Small intestine (tissue), 7 donors: ENCODE measurements around the gene NCAPD2. TPM values are rescaled to one million over a fixed set of nuclear protein-coding genes. Genes with fewer than 3 reads are reported as not detected.

Experiments used
- DNase-seq, 2 donors: peaks; one replicate each; pipeline versions ENCODE4 v3.0.0 to v3.0.0-alpha.2; 2013
- FAIRE-seq: peaks from 2 replicates; lab custom pipeline; 2012; peaks lifted over from hg19 to GRCh38; lab: Jason Lieb, UNC
- H3K27ac ChIP-seq, 3 donors: one replicate each; pipeline ENCODE4 v1.5.1; 2013; ENCODE audit warnings: low read length in 2 of 3, mild to moderate bottlenecking in 2 of 3, control low read depth in 1 of 3, inconsistent platforms in 1 of 3, low read depth in 1 of 3, moderate library complexity in 1 of 3
- H3K27me3 ChIP-seq, 3 donors: one replicate each; pipeline ENCODE4 v1.6.1; 2013; ENCODE audit warnings: low read length in 3 of 3, inconsistent platforms in 1 of 3; ENCODE audit not compliant: control insufficient read depth in 3 of 3, insufficient read depth in 3 of 3
- H3K36me3 ChIP-seq, 3 donors: one replicate each; pipeline ENCODE4 v1.6.1; 2013; ENCODE audit warnings: low read length in 3 of 3, inconsistent platforms in 1 of 3, low read depth in 1 of 3, mild to moderate bottlenecking in 1 of 3, moderate library complexity in 1 of 3; ENCODE audit not compliant: control insufficient read depth in 3 of 3, insufficient read depth in 2 of 3
- H3K4me1 ChIP-seq, 3 donors: one replicate each; pipeline ENCODE4 v1.6.1; 2013; ENCODE audit warnings: low read length in 2 of 3, inconsistent platforms in 1 of 3, low read depth in 1 of 3, mild to moderate bottlenecking in 1 of 3, moderate library complexity in 1 of 3; ENCODE audit not compliant: control insufficient read depth in 3 of 3, insufficient read depth in 2 of 3
- H3K4me3 ChIP-seq, 3 donors: one replicate each; pipeline ENCODE4 v1.5.1; 2013; ENCODE audit warnings: low read length in 3 of 3, control low read depth in 1 of 3, inconsistent platforms in 1 of 3, low read depth in 1 of 3, mild to moderate bottlenecking in 1 of 3, moderate library complexity in 1 of 3
- H3K9me3 ChIP-seq, 2 donors: one replicate each; pipeline ENCODE4 v1.6.1; 2013; ENCODE audit warnings: low read depth in 1 of 2, low read length in 1 of 2; ENCODE audit not compliant: control insufficient read depth in 2 of 2, insufficient read depth in 1 of 2
- whole genome bisulfite sequencing, 3 donors: extraction: QIAGEN DNeasy Blood & Tissue Kit; methylation state at CpG; one replicate each; pipeline ENCODE4 v1.1.7; 2013; 5-methylcytosine and 5-hydroxymethylcytosine counted together
- polyA plus RNA-seq, 4 donors: library from polyadenylated mRNA; stranded (reverse) in 3 of 4; unstranded in 1 of 4; fragments of 200-250 nt in 3 of 4; fragments of 120-200 nt in 1 of 4; gene quantifications; one replicate each; pipeline versions ENCODE4 v1.2.1 to v1.2.3, GENCODE V29; 2013
- donor health status: healthy with polysubstance abuse.
- donor health status: control.
- donor health status: control.
- donor health status: Bipolar disorder and iron deficiency.
- donor health status: healthy.

NCAPD2 gene
- polyA plus RNA-seq, 4 donors: 6.5 to 39.1 (median 22.1) TPM

- Histone ChIP-seq H3K4me3 (peak overlapping the region; percentile 70 to 80 (median 75)), H3K27ac (peak overlapping the region; percentile 92 to 96 (median 94)), H3K27me3 (no peaks in the 10 kb centered on the region), H3K9me3 (no peaks in the 10 kb centered on the region), H3K36me3 (peaks cover 4 to 40% (median 14%) of the 10 kb centered on the region in 3 donors), H3K4me1 (peaks cover 0 to 18% (median 4%) of the 10 kb centered on the region in 3 donors)
- peak; percentile 65 to 74 for DNase-seq
- FAIRE-seq: no peak
- 0 to 4% (median 3%) methylated on average over 9 of the region's 9 CpGs for WGBS, 3 donors
These were observed 41.5 kb upstream of the NCAPD2 start for GRCh38 chr12:6452245-6452943.

- FAIRE-seq: no peak
- H3K4me3 ChIP-seq: peak overlapping the region in 2 of 3 donors; percentile 70 to 75
- H3K27ac ChIP-seq: peak overlapping the region; percentile 92 to 96 (median 94)
- peaks cover 4 to 44% (median 19%) of the 10 kb centered on the region in 3 donors for H3K36me3 ChIP-seq
- 14 to 37% (median 26%) methylated on average over 17 of the region's 17 CpGs for WGBS, 3 donors
- no peaks in the 10 kb centered on the region for H3K27me3 ChIP-seq
- H3K4me1 ChIP-seq: peaks cover 0 to 18% (median 4%) of the 10 kb centered on the region in 3 donors
- peak; percentile 43 to 78 for DNase-seq
- H3K9me3 ChIP-seq: no peaks in the 10 kb centered on the region
These were observed 40.8 kb upstream of the NCAPD2 start for GRCh38 chr12:6452944-6453630.

- 84 to 91% (median 88%) methylated on average over 12 of the region's 12 CpGs for WGBS, 3 donors
- FAIRE-seq (no peak), DNase-seq (no peak)
- no peak overlapping the region for H3K27ac ChIP-seq
- peaks cover 21 to 71% (median 36%) of the 10 kb centered on the region in 3 donors for H3K36me3 ChIP-seq
- no peaks in the 10 kb centered on the region for H3K27me3 ChIP-seq
- no peak overlapping the region for H3K4me3 ChIP-seq
- H3K9me3 ChIP-seq: no peaks in the 10 kb centered on the region
- peaks cover 0 to 10% (median 0%) of the 10 kb centered on the region in 3 donors for H3K4me1 ChIP-seq
These were observed 36.5 kb upstream of the NCAPD2 start for GRCh38 chr12:6457220-6457945.

GRCh38 chr12:6458281-6459003 lies 35.5 kb upstream of the NCAPD2 start:
- H3K27ac ChIP-seq: no peak overlapping the region
- H3K36me3 ChIP-seq: peaks cover 24 to 74% (median 40%) of the 10 kb centered on the region in 3 donors
- no peak for DNase-seq
- WGBS, 3 donors: 91 to 93% (median 92%) methylated on average over 14 of the region's 14 CpGs
- no peak for FAIRE-seq
- H3K4me3 ChIP-seq: no peak overlapping the region
- H3K27me3 ChIP-seq: no peaks in the 10 kb centered on the region
- peaks cover 0 to 4% (median 3%) of the 10 kb centered on the region in 3 donors for H3K4me1 ChIP-seq
- H3K9me3 ChIP-seq: no peaks in the 10 kb centered on the region

- Histone ChIP-seq H3K4me3 (no peak overlapping the region), H3K36me3 (peaks cover 29 to 72% (median 40%) of the 10 kb centered on the region in 3 donors), H3K4me1 (peaks cover 0 to 3% (median 3%) of the 10 kb centered on the region in 3 donors), H3K27me3 (no peaks in the 10 kb centered on the region), H3K27ac (no peak overlapping the region), H3K9me3 (no peaks in the 10 kb centered on the region)
- DNase-seq (no peak), FAIRE-seq (no peak)
- 94 to 98% (median 96%) methylated on average over 2 of the region's 2 CpGs for WGBS, 3 donors
These were observed 34.9 kb upstream of the NCAPD2 start for GRCh38 chr12:6459004-6459337.

- no peak overlapping the region for H3K4me3 ChIP-seq
- H3K9me3 ChIP-seq: no peaks in the 10 kb centered on the region
- FAIRE-seq (no peak), DNase-seq (no peak)
- H3K27me3 ChIP-seq: no peaks in the 10 kb centered on the region
- H3K4me1 ChIP-seq: peaks cover 0 to 3% (median 3%) of the 10 kb centered on the region in 3 donors
- peak overlapping the region in 2 of 3 donors; percentile 78 to 95 for H3K27ac ChIP-seq
- peaks cover 30 to 78% (median 31%) of the 10 kb centered on the region in 3 donors for H3K36me3 ChIP-seq
- 58 to 72% (median 69%) methylated on average over 10 of the region's 10 CpGs for WGBS, 3 donors
These were observed 33.0 kb upstream of the NCAPD2 start for GRCh38 chr12:6460751-6461371.

GRCh38 chr12:6461401-6462233 lies 32.3 kb upstream of the NCAPD2 start:
- Histone ChIP-seq H3K27me3 (no peaks in the 10 kb centered on the region), H3K36me3 (peaks cover 31 to 81% (median 34%) of the 10 kb centered on the region in 3 donors), H3K4me3 (no peak overlapping the region), H3K4me1 (peaks cover 0 to 3% (median 3%) of the 10 kb centered on the region in 3 donors), H3K27ac (peak overlapping the region; percentile 15 to 95 (median 78)), H3K9me3 (no peaks in the 10 kb centered on the region)
- 60 to 77% (median 66%) methylated on average over 15 of the region's 15 CpGs for WGBS, 3 donors
- DNase-seq (peak in 1 of 2 donors; percentile 73), FAIRE-seq (no peak)
